ENCODE results near the gene SULT2B1.

SULT2B1 gene

GRCh38 chr19:48553676-48554384, 1.9 kb downstream of the SULT2B1 start:
- peak; percentile 28 for DNase-seq (ENCODE audit: low read depth)
- no peak for TF ChIP-seq CTCF (conservative IDR thresholded peaks at IDR 0.05; ENCODE audit: low read length)
- no peak overlapping the region for H3K4me3 ChIP-seq (ENCODE audit: low read length)

- no peak for DNase-seq (ENCODE audit: low read depth)
- no peak overlapping the region for H3K4me3 ChIP-seq (ENCODE audit: low read length)
- no peak for TF ChIP-seq CTCF (conservative IDR thresholded peaks at IDR 0.05; ENCODE audit: low read length)
Measured at GRCh38 chr19:48554385-48555091, 2.6 kb downstream of the SULT2B1 start.

GRCh38 chr19:48556163-48556562, 4.2 kb downstream of the SULT2B1 start:
- no peak for TF ChIP-seq CTCF (conservative IDR thresholded peaks at IDR 0.05; ENCODE audit: low read length)
- no peak overlapping the region for H3K4me3 ChIP-seq (ENCODE audit: low read length)
- DNase-seq (ENCODE audit: low read depth) = peak; percentile 42

GRCh38 chr19:48556825-48557224, 4.9 kb downstream of the SULT2B1 start:
- no peak overlapping the region for H3K4me3 ChIP-seq (ENCODE audit: low read length)
- TF ChIP-seq CTCF (conservative IDR thresholded peaks at IDR 0.05; ENCODE audit: low read length) = no peak
- no peak for DNase-seq (ENCODE audit: low read depth)

GRCh38 chr19:48558018-48558684, 6.2 kb downstream of the SULT2B1 start:
- peak; percentile 70 for DNase-seq (ENCODE audit: low read depth)
- no peak for TF ChIP-seq CTCF (conservative IDR thresholded peaks at IDR 0.05; ENCODE audit: low read length)
- H3K4me3 ChIP-seq (ENCODE audit: low read length) = no peak overlapping the region

- no peak for TF ChIP-seq CTCF (conservative IDR thresholded peaks at IDR 0.05; ENCODE audit: low read length)
Measured at GRCh38 chr19:48560095-48560530, 8.1 kb downstream of the SULT2B1 start.

More at GRCh38 chr19:48560095-48560530, 8.1 kb downstream of the SULT2B1 start:
- no peak for DNase-seq (ENCODE audit: low read depth)
- H3K4me3 ChIP-seq (ENCODE audit: low read length) = no peak overlapping the region
